ENCODE data around the gene SEC14L1.
"Not testable (repeated sequence)": the region's sequence is repeated elsewhere in the genome, so short reads cannot be mapped to it uniquely, and the experiment has no call there.

The SEC14L1 gene

GRCh38 chr17:77115947-77116346 is 24.8 kb upstream of the SEC14L1 start:
- in situ Hi-C loops (cut with MboI; ENCODE audit: low sequenced_read_pairs) = no loop called here

- in situ Hi-C loops (cut with MboI; ENCODE audit: low sequenced_read_pairs) = no loop called here
Measured at GRCh38 chr17:77116371-77116860, 24.4 kb upstream of the SEC14L1 start.

- in situ Hi-C loops (cut with MboI; ENCODE audit: low sequenced_read_pairs) = no loop called here
Measured at GRCh38 chr17:77117415-77117814, 23.4 kb upstream of the SEC14L1 start.

GRCh38 chr17:77118251-77118928 is 22.4 kb upstream of the SEC14L1 start:
- in situ Hi-C loops (cut with MboI; ENCODE audit: low sequenced_read_pairs) = no loop called here

DNA sequence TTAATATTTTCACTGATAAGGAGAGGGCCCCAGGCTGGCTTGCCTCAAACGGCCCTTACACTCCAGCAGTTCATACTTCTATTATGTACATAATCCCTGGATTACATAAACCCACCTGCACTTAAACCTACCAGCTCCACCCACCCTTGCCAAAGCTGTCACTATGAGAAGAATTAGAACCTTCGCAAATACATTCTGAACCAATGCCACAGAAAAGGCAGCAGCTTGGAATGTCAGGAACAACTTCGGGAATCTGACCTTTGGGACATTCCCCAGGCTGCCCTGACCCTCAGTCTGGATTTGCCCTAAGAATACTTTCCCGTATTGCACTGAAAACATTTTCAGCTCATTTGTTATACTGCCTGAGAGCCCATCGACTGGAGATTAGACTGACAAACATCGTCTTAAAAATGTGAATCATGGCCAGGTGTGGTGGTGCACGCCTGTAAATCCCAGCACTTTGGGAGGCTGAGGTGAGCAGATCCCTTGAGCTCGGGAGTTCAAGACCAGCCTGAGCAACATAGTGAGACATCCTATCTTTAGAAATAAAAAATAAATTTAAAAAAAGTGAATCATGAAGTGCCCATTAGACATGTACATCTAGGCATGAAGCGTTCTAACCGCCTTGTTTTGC is 21.0 kb upstream of the SEC14L1 start:
- in situ Hi-C loops (cut with MboI; ENCODE audit: low sequenced_read_pairs) = no loop called here

GRCh38 chr17:77120868-77121267 is 19.9 kb upstream of the SEC14L1 start:
- in situ Hi-C loops (cut with MboI; ENCODE audit: low sequenced_read_pairs) = no loop called here

- in situ Hi-C loops (cut with MboI; ENCODE audit: low sequenced_read_pairs) = no loop called here
Measured at GRCh38 chr17:77124192-77124889, 16.4 kb upstream of the SEC14L1 start.

GRCh38 chr17:77125432-77125901 is 15.3 kb upstream of the SEC14L1 start:
- in situ Hi-C loops (cut with MboI; ENCODE audit: low sequenced_read_pairs) = no loop called here

DNA sequence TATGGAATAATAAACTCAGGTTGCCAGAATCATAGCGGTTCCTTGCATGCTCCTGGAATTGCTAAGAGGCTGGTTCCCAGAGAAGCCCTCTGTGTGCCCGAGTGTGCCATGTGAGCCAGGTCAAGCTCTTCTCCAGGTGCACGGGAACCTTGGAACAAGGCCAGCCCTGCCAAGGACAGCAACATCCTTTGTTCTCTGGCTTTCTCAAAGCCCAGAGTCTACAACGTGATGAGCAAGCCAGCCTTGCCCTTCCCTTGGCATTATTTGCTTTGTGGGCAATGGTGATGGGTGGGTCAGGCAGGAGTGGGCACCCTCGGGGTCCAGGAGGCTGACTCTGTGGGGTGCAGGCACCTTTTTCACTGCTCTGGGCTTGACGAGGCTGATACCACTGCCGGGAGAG is 14.2 kb upstream of the SEC14L1 start:
- in situ Hi-C loops (cut with MboI; ENCODE audit: low sequenced_read_pairs) = no loop called here

DNA sequence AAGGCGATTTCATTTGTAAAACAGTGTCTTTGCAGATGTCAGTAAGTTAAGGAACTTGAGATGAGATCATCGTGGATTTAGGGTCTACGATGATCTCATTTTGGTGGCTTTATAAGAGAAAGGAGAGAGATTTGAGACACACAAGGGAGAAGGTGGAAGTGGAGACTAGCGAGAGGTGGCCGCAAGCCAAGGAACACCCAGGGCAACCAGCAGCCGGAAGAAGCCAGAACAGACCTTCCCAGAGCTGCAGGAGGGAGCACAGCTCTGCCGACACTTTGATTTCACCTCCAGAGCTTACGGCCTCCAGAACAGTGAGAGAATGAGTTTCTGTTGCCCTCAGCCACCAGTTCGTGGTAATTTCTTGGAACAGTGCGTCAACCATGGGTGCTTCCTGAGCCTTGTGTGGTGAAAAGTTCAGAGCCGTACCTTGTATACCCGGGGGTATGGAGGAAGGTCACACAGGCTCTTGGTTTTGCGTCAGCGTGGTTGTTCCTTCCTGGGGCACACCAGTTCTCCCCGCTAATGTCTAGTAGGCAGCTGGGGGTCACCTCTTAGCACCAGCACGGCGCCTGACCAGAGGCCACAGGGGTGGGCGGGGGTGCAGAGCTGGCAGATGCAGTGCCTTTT is 12.9 kb upstream of the SEC14L1 start:
- in situ Hi-C loops (cut with MboI; ENCODE audit: low sequenced_read_pairs) = no loop called here

- in situ Hi-C loops (cut with MboI; ENCODE audit: low sequenced_read_pairs) = no loop called here
Measured at GRCh38 chr17:77128896-77129567, 11.7 kb upstream of the SEC14L1 start.

DNA sequence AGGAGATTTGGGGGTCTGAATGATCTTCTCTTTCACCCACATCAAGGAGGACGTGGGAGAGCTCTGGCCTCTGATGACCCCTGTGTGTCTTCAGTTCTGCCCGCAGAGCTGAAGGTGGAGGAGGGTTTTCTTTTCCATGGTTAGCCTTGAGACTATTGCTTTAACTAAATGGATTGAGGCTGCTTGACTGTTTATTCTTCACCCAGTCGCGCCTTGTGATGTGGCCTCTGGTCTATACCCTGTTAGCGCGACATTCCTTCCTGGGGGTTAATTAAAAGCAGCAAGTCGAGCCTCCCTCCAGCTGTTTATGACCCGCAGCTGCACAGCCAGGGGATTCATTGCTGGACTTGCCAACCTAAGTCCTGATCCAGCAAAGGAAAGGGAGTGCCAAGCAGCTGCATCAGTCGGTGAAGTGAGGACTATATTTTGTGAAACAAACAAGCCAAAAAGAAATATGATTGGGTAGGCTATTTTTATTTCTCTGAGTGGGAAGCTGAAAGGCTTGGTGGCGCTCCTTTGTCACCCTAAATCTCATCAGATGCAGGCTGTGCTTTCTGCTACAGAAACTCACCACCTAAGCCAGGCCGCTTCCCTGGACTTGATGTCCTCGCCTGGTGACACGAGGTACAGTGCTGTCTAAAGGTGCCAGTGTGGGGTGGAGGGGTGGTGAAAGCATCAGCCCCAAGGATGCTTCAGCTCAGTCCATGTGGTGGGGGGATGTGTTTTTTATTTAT is 11.0 kb upstream of the SEC14L1 start:
- in situ Hi-C loops (cut with MboI; ENCODE audit: low sequenced_read_pairs) = no loop called here

DNA sequence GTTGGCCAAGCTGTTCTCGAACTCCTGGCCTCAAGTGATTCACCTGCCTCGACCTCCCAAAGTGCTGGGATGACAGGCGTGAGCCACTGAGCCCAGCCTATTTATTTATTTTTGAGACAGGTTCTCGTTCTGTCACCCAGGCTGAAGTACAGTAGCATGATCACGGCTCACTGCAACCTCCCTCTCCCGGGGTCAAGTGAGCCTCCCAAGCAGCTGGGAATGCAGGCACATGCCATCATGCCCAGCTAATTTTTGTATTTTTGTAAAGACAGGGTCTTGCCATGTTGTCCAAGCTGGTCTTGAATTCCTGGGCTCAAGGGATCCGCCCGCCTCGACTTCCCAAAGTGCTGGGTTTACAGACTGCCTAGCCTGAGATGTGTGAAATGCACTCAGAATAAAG is 10.2 kb upstream of the SEC14L1 start:
- in situ Hi-C loops (cut with MboI; ENCODE audit: low sequenced_read_pairs) = no loop called here

GRCh38 chr17:77131904-77132303 is 8.9 kb upstream of the SEC14L1 start:
- in situ Hi-C loops (cut with MboI; ENCODE audit: low sequenced_read_pairs) = no loop called here

- in situ Hi-C loops (cut with MboI; ENCODE audit: low sequenced_read_pairs) = no loop called here
Measured at GRCh38 chr17:77132411-77133086, 8.2 kb upstream of the SEC14L1 start.

GRCh38 chr17:77133087-77133638 is 7.6 kb upstream of the SEC14L1 start:
- in situ Hi-C loops (cut with MboI; ENCODE audit: low sequenced_read_pairs) = no loop called here

DNA sequence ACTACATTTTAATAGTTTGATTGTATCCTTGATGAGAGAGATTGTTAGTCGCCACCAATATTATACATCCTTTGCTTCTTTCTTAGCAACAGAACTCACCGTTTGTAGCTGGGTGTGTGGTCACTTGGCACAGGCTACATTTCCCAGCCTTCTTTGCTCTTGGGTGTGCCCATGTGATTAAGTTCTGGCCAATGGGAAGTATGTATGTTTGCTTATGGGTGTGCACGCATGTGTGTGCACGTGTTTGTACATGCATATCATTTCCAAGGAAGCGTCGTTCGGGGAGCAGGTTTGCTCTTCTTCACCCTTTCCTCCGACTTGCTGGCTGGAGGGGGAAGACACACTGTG is 4.4 kb upstream of the SEC14L1 start:
- in situ Hi-C loops (cut with MboI; ENCODE audit: low sequenced_read_pairs) = no loop called here

DNA sequence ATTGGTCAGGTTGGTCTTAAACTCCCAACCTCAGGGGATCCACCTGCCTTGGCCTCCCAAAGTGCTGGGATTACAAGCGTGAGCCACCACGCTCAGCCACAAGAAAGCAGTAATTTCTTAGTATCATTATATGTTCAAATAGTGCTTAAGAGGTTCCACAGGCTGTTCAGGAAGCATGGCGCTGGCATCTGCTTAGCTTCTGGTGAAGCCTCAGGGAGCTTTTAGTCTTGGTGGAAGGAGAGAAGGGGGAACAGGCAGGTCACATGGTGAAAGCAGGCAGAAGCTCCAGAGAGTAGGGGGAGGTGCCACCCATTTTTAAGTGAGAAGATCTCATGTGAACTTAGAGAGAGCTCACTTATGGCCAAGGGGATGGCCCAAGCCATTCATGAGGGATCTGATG is 3.7 kb upstream of the SEC14L1 start:
- in situ Hi-C loops (cut with MboI; ENCODE audit: low sequenced_read_pairs) = no loop called here

- in situ Hi-C loops (cut with MboI; ENCODE audit: low sequenced_read_pairs) = not testable (repeated sequence)
Measured at GRCh38 chr17:77137886-77138285, 2.9 kb upstream of the SEC14L1 start.

All from HL-60/S4 treated with phorbol 12-myristate 13-acetate at 8.2 ng/mL for 4 days and 3 days (cell line).